Motor neuron (in vitro differentiated cells): Measurements from ENCODE around the gene C16orf87. TPM values are rescaled to one million over a fixed set of nuclear protein-coding genes. Genes with fewer than 3 reads are reported as not detected.

Experiments used
- ATAC-seq, 8 experiments: fragments of 200-7000 bp; cut with Tn5 transposase; replicated peaks in 6 of 8; 2 replicates each; pipeline ENCODE4 v1.8.0; 2021; ENCODE audit warnings: mild to moderate bottlenecking in 8 of 8, moderate library complexity in 8 of 8
- H3K27ac ChIP-seq, 2 donors: fragments of 250-450 bp; sonication (Bioruptor Pico); 2 replicates each; pipeline ENCODE4 v1.9.0; 2021; ENCODE audit warnings: antibody characterized with exemption in 2 of 2, mild to moderate bottlenecking in 2 of 2, moderate library complexity in 1 of 2
- H3K4me1 ChIP-seq, 2 donors: fragments of 250-450 bp; sonication (Bioruptor Pico); replicated peaks in 1 of 2; 2 replicates each; pipeline ENCODE4 v1.6.1; 2021; ENCODE audit warnings: antibody characterized with exemption in 2 of 2, mild to moderate bottlenecking in 2 of 2, moderate library complexity in 1 of 2
- H3K4me3 ChIP-seq, 5 donors: fragments of 250-450 bp; sonication (Bioruptor Pico); 2 replicates each; pipeline ENCODE4 v1.9.0; 2021; ENCODE audit warnings: antibody characterized with exemption in 5 of 5, mild to moderate bottlenecking in 5 of 5, moderate library complexity in 4 of 5
- WGBS, 10 experiments: fragments of 450-650 bp; shearing (Covaris generic); methylation state at CpG; one replicate each; pipeline ENCODE4 v1.0.0; 2022; 5-methylcytosine and 5-hydroxymethylcytosine counted together
- in situ Hi-C, 9 experiments: fragments of 400-800 bp; cut with MboI; loops; one replicate each; pipeline ENCODE4 v1.15.0; 2021; ENCODE audit warnings: low sequenced_read_pairs in 9 of 9, low pct_unique_long_range_greater_than_20kb in 2 of 9; ENCODE audit not compliant: unreplicated experiment in 9 of 9
- total RNA-seq, 8 experiments: library from RNA; unstranded; fragments of 300-600 nt; gene quantifications; 2 replicates each; pipeline versions ENCODE4 v1.2.3 to v1.2.4, GENCODE V29; 2022

Gene C16orf87
- total RNA-seq, 8 experiments from 2014 or later: 5.3 to 23.6 (median 16.2) TPM

GRCh38 chr16:46854846-46855245, 23.9 kb upstream of the C16orf87 start:
- Histone ChIP-seq H3K4me3 (no peak overlapping the region), H3K27ac (no peak overlapping the region), H3K4me1 (peaks cover 11 to 14% of the 10 kb centered on the region in 2 donors)
- in situ Hi-C loops: loop anchor here in 2 of 9 experiments (10.0 kb wide), 1 partner anchor 60 kb away; no protein-coding TSS in a partner anchor
- ATAC-seq: no peak
- 17 to 100% (median 73%) methylated on average over 1 to 2 of the region's 2 CpGs; no CpG with 5 or more reads in 2 of the 10 experiments for WGBS, 10 experiments

- Histone ChIP-seq H3K4me1 (peaks cover 11 to 14% of the 10 kb centered on the region in 2 donors), H3K4me3 (no peak overlapping the region), H3K27ac (no peak overlapping the region)
- ATAC-seq: peak; percentile 48 to 90 (median 69)
- 0 to 38% (median 3%) methylated on average over 2 to 3 of the region's 5 CpGs; no CpG with 5 or more reads in 4 of the 10 experiments for WGBS, 10 experiments
- in situ Hi-C loops: loop anchor here in 2 of 9 experiments (10.0 kb wide), 1 partner anchor 61 kb away; no protein-coding TSS in a partner anchor
Observed at GRCh38 chr16:46853713-46854443, 22.9 kb upstream of the C16orf87 start.

- Histone ChIP-seq H3K4me3 (no peak overlapping the region), H3K27ac (no peak overlapping the region), H3K4me1 (peaks cover 2 to 3% of the 10 kb centered on the region in 2 donors)
- no peak for ATAC-seq
- WGBS, 10 experiments: 50 to 90% (median 67%) methylated on average over 1 to 2 of the region's 3 CpGs; no CpG with 5 or more reads in 5 of the 10 experiments
- in situ Hi-C loops: loop anchor here in 2 of 9 experiments (10.0 kb wide), 1 partner anchor 63 kb away; no protein-coding TSS in a partner anchor
Observed at GRCh38 chr16:46852130-46852529, 21.1 kb upstream of the C16orf87 start.

- H3K27ac ChIP-seq: no peak overlapping the region
- no peak for ATAC-seq
- no peak overlapping the region for H3K4me3 ChIP-seq
- no peaks in the 10 kb centered on the region for H3K4me1 ChIP-seq
- 40 to 92% (median 75%) methylated on average over 1 to 5 of the region's 5 CpGs for WGBS, 10 experiments
- in situ Hi-C loops: loop anchor here in 2 of 9 experiments (10.0 kb wide), 1 partner anchor 64 kb away; no protein-coding TSS in a partner anchor
Observed at GRCh38 chr16:46850619-46851555, 19.9 kb upstream of the C16orf87 start.

- H3K4me1 ChIP-seq: no peaks in the 10 kb centered on the region
- 26 to 95% (median 73%) methylated on average over 3 to 5 of the region's 5 CpGs; no CpG with 5 or more reads in 1 of the 10 experiments for WGBS, 10 experiments
- H3K4me3 ChIP-seq: no peak overlapping the region
- no peak overlapping the region for H3K27ac ChIP-seq
- ATAC-seq: no peak
- in situ Hi-C loops: no loop called here
Observed at GRCh38 chr16:46848768-46849764, 18.1 kb upstream of the C16orf87 start.

DNA sequence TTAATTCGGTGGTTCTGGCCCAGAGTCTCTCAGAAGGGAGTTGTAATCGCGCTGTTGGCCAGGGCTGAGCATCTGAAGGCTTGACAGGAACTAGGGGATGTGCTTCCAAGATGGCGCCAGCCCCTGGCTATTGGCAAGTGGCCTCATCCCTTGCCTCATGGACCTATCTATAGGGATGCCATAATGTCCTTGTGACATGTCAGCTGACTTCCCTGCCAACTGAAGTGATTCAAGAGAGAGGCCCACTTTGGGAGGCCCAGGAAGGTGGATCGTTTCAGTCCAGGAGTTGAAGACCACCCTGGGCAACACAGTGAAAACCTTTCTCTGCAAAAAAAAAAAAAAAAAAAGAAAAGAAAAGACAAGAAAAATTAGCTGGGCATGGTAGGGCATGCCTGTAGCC, 15.0 kb upstream of the C16orf87 start:
- no peak overlapping the region for H3K27ac ChIP-seq
- H3K4me1 ChIP-seq: no peaks in the 10 kb centered on the region
- no peak overlapping the region for H3K4me3 ChIP-seq
- no peak for ATAC-seq
- in situ Hi-C loops: no loop called here
- WGBS, 10 experiments: 64 to 100% (median 90%) methylated on average over 2 to 5 of the region's 5 CpGs; no CpG with 5 or more reads in 2 of the 10 experiments

- Histone ChIP-seq H3K27ac (no peak overlapping the region), H3K4me1 (no peaks in the 10 kb centered on the region), H3K4me3 (no peak overlapping the region)
- in situ Hi-C loops: no loop called here
- 46 to 95% (median 78%) methylated on average over 2 to 10 of the region's 10 CpGs; no CpG with 5 or more reads in 3 of the 10 experiments for WGBS, 10 experiments
- ATAC-seq: no peak
Observed at GRCh38 chr16:46844771-46845170, 13.8 kb upstream of the C16orf87 start.

- 19 to 100% (median 91%) methylated on average over 1 to 41 of the region's 74 CpGs; no CpG with 5 or more reads in 5 of the 10 experiments for WGBS, 10 experiments
- Histone ChIP-seq H3K4me1 (no peaks in the 10 kb centered on the region), H3K27ac (no peak overlapping the region), H3K4me3 (no peak overlapping the region)
- peak in 1 of 8 experiments; percentile 22 for ATAC-seq
- in situ Hi-C loops: no loop called here
Observed at GRCh38 chr16:46843898-46844642, 13.1 kb upstream of the C16orf87 start.

DNA sequence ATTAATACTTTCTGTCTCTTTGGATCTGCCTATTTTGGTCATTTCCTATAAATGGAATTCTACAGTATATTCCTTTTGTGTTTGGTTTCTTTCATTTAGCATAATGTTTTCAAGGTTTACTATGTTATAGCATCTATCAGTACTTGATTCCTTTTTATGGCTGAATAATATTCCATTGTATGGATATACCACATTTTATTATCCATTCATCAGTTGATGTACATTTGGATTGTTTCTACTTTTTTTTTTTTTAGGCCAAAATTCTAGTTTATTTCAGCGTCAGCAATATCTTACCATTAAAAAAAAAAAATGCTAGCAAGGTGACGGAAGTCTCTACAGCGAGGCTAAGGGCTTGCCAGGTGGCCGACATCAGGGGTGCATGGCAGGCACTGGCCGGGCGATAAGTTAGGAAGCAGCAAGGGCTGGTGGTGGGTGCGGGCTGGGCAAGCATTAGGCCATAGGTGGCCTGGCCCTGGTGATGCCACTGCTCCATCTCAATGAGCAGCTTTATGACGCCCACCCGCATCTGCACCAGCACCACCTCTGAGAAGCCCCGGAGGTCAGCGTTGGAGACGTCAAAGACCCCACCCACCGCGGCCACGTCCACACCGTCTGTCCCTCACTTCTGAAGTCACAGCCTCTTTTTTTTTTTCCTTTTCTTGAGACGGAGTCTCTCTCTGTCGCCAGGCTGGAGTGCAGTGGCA, 11.4 kb upstream of the C16orf87 start:
- in situ Hi-C loops: no loop called here
- WGBS, 10 experiments: 63 to 100% (median 94%) methylated on average over 4 to 10 of the region's 18 CpGs; no CpG with 5 or more reads in 1 of the 10 experiments
- Histone ChIP-seq H3K27ac (no peak overlapping the region), H3K4me3 (no peak overlapping the region), H3K4me1 (no peaks in the 10 kb centered on the region)
- ATAC-seq: no peak

DNA sequence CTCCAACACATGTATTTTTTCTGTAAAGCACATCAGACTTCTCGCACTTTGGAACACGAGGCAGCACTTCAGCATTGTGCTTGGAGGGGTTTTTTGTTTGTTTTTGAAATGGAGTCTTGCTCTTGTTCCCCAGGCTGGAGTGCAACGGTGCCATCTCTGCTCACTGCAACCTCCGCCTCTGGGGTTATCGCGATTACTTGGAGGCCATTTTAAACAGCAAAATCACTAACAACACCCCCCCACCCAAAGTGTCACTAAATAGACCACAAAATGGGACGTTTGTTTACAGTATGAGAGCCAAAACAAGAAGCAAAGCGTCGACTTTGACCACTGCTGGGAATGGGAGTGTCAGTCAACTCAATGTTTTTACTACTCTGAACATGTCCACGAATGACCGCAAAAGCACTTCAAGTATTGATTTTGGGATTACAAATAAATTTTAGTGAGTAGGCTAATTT, 9.0 kb upstream of the C16orf87 start:
- WGBS, 10 experiments: 30 to 83% (median 71%) methylated on average over 2 to 11 of the region's 11 CpGs; no CpG with 5 or more reads in 1 of the 10 experiments
- Histone ChIP-seq H3K4me3 (no peak overlapping the region), H3K4me1 (no peaks in the 10 kb centered on the region), H3K27ac (no peak overlapping the region)
- ATAC-seq: no peak
- in situ Hi-C loops: no loop called here
